SU-DHL-6 (cell line): ENCODE measurements around the gene SIAE.

Experiments used
- EZH2phosphoT487 ChIP-seq: fragments of 200-600 bp; sonication (generic), shearing (Covaris generic); conservative IDR thresholded peaks from 2 replicates; pipeline ENCODE4 v1.6.1; 2018; ENCODE audit warnings: mild to moderate bottlenecking, antibody characterized with exemption, low read length, moderate library complexity, mixed read lengths
- TF ChIP-seq, protein P1 (sequence below): fragments of 200-600 bp; sonication (generic); IDR thresholded peaks from one replicate; pipeline ENCODE4 v1.5.1; 2017; ENCODE audit warnings: antibody characterized with exemption, mild to moderate bottlenecking, low read length, moderate library complexity; ENCODE audit not compliant: insufficient read depth, poor library complexity, severe bottlenecking

DNA sequence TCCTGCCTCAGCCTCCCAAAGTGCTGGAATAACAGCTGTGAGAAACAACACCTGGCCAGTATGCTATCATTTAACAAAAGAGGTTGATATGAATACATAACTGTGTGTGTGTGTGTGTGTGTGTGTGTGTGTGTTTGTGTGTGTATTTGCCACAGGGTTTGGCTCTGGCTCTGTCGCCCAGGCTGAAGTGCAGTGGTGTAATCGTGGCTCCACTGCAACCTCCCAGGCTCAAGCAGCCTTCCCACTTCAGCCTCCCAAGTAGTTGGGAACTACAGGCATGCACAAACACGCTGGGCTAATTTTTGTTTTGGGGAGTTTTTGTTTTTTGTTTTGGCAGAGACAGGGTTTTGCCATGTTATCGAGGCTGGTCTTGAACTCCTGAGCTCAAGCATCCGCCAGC, 4.9 kb upstream of the SIAE start:
- TF ChIP-seq, protein P1, sequence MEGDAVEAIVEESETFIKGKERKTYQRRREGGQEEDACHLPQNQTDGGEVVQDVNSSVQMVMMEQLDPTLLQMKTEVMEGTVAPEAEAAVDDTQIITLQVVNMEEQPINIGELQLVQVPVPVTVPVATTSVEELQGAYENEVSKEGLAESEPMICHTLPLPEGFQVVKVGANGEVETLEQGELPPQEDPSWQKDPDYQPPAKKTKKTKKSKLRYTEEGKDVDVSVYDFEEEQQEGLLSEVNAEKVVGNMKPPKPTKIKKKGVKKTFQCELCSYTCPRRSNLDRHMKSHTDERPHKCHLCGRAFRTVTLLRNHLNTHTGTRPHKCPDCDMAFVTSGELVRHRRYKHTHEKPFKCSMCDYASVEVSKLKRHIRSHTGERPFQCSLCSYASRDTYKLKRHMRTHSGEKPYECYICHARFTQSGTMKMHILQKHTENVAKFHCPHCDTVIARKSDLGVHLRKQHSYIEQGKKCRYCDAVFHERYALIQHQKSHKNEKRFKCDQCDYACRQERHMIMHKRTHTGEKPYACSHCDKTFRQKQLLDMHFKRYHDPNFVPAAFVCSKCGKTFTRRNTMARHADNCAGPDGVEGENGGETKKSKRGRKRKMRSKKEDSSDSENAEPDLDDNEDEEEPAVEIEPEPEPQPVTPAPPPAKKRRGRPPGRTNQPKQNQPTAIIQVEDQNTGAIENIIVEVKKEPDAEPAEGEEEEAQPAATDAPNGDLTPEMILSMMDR = no peak
- no peak for TF ChIP-seq EZH2phosphoT487
